GM18867 (cell line): Measurements from ENCODE around the gene PPP1R17.

Experiments
- ATAC-seq: cut with Tn5 transposase; IDR thresholded peaks from one replicate; pipeline ENCODE4 v1.9.1; 2021; ENCODE audit warnings: mild to moderate bottlenecking, moderate library complexity; ENCODE audit not compliant: unreplicated experiment

The PPP1R17 gene

GRCh38 chr7:31687024-31687748 lies at the start of gene PPP1R17:
PPP1R17 (plus strand) TSS chr7:31687215; CDS start chr7:31692442, 5,227 bp downstream.
- no peak for ATAC-seq

GRCh38 chr7:31640381-31640780 lies 46.6 kb upstream of the PPP1R17 start:
- ATAC-seq = no peak

- ATAC-seq = no peak
Measured at GRCh38 chr7:31642681-31643115, 44.3 kb upstream of the PPP1R17 start.

GRCh38 chr7:31646942-31647341 lies 40.1 kb upstream of the PPP1R17 start:
- no peak for ATAC-seq

GRCh38 chr7:31647511-31647910 lies 39.5 kb upstream of the PPP1R17 start:
- ATAC-seq = no peak

GRCh38 chr7:31648288-31648687 lies 38.7 kb upstream of the PPP1R17 start:
- ATAC-seq = no peak

- no peak for ATAC-seq
Measured at GRCh38 chr7:31648880-31649279, 38.1 kb upstream of the PPP1R17 start.

GRCh38 chr7:31651234-31652062 lies 35.6 kb upstream of the PPP1R17 start:
- no peak for ATAC-seq

- no peak for ATAC-seq
Measured at GRCh38 chr7:31652063-31652326, 35.0 kb upstream of the PPP1R17 start.

- ATAC-seq = no peak
Measured at GRCh38 chr7:31663072-31663471, 23.9 kb upstream of the PPP1R17 start.

- no peak for ATAC-seq
Measured at GRCh38 chr7:31664890-31665289, 22.1 kb upstream of the PPP1R17 start.

- no peak for ATAC-seq
Measured at GRCh38 chr7:31665546-31665945, 21.5 kb upstream of the PPP1R17 start.

- ATAC-seq = no peak
Measured at GRCh38 chr7:31669461-31669860, 17.6 kb upstream of the PPP1R17 start.

- no peak for ATAC-seq
Measured at GRCh38 chr7:31679574-31680305, 7.3 kb upstream of the PPP1R17 start.

GRCh38 chr7:31683445-31684225 lies 3.4 kb upstream of the PPP1R17 start:
- ATAC-seq = no peak

- no peak for ATAC-seq
Measured at GRCh38 chr7:31688372-31688771, 1.4 kb downstream of the PPP1R17 start.

GRCh38 chr7:31688996-31689395 lies 2.0 kb downstream of the PPP1R17 start:
- ATAC-seq = no peak

GRCh38 chr7:31690935-31691334 lies 3.9 kb downstream of the PPP1R17 start:
- no peak for ATAC-seq

- ATAC-seq = no peak
Measured at GRCh38 chr7:31692451-31692850, 5.4 kb downstream of the PPP1R17 start.

GRCh38 chr7:31692871-31693270 lies 5.9 kb downstream of the PPP1R17 start:
- no peak for ATAC-seq
